ENCODE results near the gene LEKR1.
"Not testable (repeated sequence)": the region's sequence is repeated elsewhere in the genome, so short reads cannot be mapped to it uniquely, and the experiment has no call there.

The LEKR1 gene

GRCh38 chr3:156826144-156826895 is at the start of gene LEKR1:
Gene LEKR1, plus strand, starts transcription at chr3:156826353. Its CDS starts 2,977 bp downstream, at chr3:156829330.
- peak; percentile 82 for DNase-seq (ENCODE audit: low read depth, low spot score)

- DNase-seq (ENCODE audit: low read depth, low spot score), result no peak
Measured at GRCh38 chr3:156776871-156777270, 49.3 kb upstream of the LEKR1 start.

GRCh38 chr3:156781310-156782230 is 44.6 kb upstream of the LEKR1 start:
- no peak for DNase-seq (ENCODE audit: low read depth, low spot score)

- DNase-seq (ENCODE audit: low read depth, low spot score), result no peak
Measured at GRCh38 chr3:156782319-156782718, 43.8 kb upstream of the LEKR1 start.

- no peak for DNase-seq (ENCODE audit: low read depth, low spot score)
Measured at GRCh38 chr3:156782921-156783320, 43.2 kb upstream of the LEKR1 start.

GRCh38 chr3:156787001-156787400 is 39.2 kb upstream of the LEKR1 start:
- DNase-seq (ENCODE audit: low read depth, low spot score), result no peak

GRCh38 chr3:156787926-156788663 is 38.1 kb upstream of the LEKR1 start:
- peak; percentile 72 for DNase-seq (ENCODE audit: low read depth, low spot score)

GRCh38 chr3:156788846-156789245 is 37.3 kb upstream of the LEKR1 start:
- no peak for DNase-seq (ENCODE audit: low read depth, low spot score)

GRCh38 chr3:156790156-156790555 is 36.0 kb upstream of the LEKR1 start:
- no peak for DNase-seq (ENCODE audit: low read depth, low spot score)

GRCh38 chr3:156792114-156792513 is 34.0 kb upstream of the LEKR1 start:
- no peak for DNase-seq (ENCODE audit: low read depth, low spot score)

- no peak for DNase-seq (ENCODE audit: low read depth, low spot score)
Measured at GRCh38 chr3:156792536-156792935, 33.6 kb upstream of the LEKR1 start.

- DNase-seq (ENCODE audit: low read depth, low spot score), result no peak
Measured at GRCh38 chr3:156792945-156793344, 33.2 kb upstream of the LEKR1 start.

GRCh38 chr3:156793400-156793799 is 32.8 kb upstream of the LEKR1 start:
- no peak for DNase-seq (ENCODE audit: low read depth, low spot score)

- DNase-seq (ENCODE audit: low read depth, low spot score), result no peak
Measured at GRCh38 chr3:156793851-156794250, 32.3 kb upstream of the LEKR1 start.

- no peak for DNase-seq (ENCODE audit: low read depth, low spot score)
Measured at GRCh38 chr3:156795890-156796481, 30.2 kb upstream of the LEKR1 start.

- no peak for DNase-seq (ENCODE audit: low read depth, low spot score)
Measured at GRCh38 chr3:156797368-156797767, 28.8 kb upstream of the LEKR1 start.

- DNase-seq (ENCODE audit: low read depth, low spot score), result not testable (repeated sequence)
Measured at GRCh38 chr3:156800287-156800686, 25.9 kb upstream of the LEKR1 start.

GRCh38 chr3:156801746-156802145 is 24.4 kb upstream of the LEKR1 start:
- no peak for DNase-seq (ENCODE audit: low read depth, low spot score)

- DNase-seq (ENCODE audit: low read depth, low spot score), result no peak
Measured at GRCh38 chr3:156802821-156803606, 23.1 kb upstream of the LEKR1 start.

GRCh38 chr3:156803952-156804741 is 22.0 kb upstream of the LEKR1 start:
- no peak for DNase-seq (ENCODE audit: low read depth, low spot score)
